NCI-H526 treated with DMSO at 0.1 percent for 48 hours (cell line): ENCODE data around the gene POGZ.
A peak's percentile ranks its signal among the peaks of the same experiment; 100 is the strongest.
"Not testable (repeated sequence)": the region's sequence is repeated elsewhere in the genome, so short reads cannot be mapped to it uniquely, and the experiment has no call there.

ENCODE experiments used
- DNase-seq: peaks from one replicate; lab custom pipeline; 2025; lab: John Stamatoyannopoulos, UW

POGZ gene

DNA sequence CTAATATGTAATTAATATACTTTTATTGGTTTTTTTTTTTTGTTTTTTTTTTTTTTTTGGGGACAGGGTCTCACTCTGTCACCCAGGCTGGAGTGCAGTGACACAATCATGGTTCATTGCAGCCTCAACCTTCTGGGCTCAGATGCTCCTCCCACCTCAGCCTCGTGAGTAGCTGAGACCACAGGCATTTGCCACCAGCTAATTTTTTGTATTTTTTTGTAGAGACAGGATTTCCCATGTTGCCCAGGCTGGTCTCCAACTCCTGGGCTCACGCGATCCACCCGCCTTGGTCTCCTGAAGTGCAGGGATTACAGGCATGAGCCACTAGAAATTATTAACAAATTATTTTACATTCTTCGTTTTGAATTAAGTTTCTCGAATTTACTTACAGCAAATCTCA, 16.8 kb upstream of the POGZ start:
- DNase-seq: no peak

DNA sequence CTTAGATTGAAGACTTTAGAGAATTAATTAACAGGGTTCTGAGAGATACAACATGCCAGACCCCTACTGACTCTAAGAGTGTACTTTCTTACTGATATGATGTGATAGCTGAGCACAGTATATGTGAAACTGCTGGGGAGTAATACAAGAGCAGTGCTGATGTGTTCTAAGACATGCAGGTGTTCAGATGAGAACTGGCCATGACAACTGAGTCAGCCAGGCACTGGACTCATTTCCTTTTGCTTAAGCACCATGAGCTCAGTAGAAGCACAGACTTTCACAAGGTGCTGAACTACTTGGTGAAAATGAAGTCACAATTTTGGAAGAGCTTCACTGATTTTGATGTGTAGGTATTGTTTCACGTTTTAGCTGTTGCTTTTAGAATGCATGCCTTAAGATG, 15.9 kb upstream of the POGZ start:
- DNase-seq: no peak

DNA sequence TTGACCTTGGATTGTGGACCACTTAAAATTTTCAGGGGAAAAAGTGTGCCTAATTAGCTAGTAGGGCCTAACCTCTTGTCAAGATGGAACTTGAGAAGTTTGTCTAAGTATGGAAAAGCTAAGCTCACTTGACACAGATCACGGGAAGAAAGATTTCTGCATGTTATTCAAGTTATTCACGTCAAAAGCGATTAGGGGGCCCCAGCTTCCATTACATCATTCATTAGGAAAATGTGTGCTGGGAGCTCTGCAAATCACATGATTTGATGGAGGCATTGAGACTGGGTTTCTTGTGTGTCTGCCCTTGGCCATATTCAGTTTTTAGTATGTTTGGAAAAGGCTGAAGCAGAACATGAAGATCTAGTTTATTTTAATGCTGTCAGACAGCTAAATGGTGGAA, 15.5 kb upstream of the POGZ start:
- no peak for DNase-seq

DNA sequence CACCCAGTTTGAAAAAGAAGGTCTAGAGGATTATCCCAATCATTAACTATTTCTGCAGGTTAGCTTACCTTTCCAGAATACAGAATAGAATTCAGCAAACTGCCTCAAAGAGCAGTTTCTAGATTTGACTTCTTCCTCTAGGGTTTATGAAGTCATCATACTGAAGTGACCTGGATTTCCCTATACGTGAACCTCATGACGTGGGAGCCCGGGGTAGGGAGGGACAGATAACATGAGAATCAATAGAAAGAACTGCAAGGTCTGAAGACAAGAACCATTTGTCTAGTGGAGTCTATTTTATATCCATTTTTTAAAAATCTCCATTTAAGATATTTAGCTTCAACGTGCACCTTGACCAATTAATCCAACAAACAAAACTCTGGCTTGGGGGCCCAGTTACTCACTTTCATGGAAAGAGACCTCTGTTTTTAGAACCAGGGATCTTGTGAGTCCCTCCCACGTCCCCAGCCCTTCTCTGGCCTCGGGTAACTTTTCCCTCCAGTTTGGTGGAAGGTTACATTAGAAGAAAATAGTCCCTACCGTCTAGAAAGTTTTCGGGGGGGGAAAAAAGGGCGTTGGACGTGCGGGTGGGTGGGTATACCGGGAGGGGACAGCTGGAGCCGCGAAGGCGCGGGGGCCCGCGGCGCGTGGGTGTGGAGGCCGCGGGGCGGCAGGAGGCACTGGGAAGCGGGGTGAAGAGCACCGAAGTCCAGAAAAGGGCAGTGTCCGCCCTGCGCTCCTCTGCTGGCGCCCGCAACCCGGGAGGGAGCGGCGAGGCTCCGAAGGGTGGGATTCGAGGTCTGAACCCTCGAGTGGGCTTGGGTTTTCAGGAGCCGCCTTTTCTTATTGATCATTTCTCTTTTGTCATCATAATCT, 13.8 kb upstream of the POGZ start:
- peak; percentile 69 for DNase-seq

DNA sequence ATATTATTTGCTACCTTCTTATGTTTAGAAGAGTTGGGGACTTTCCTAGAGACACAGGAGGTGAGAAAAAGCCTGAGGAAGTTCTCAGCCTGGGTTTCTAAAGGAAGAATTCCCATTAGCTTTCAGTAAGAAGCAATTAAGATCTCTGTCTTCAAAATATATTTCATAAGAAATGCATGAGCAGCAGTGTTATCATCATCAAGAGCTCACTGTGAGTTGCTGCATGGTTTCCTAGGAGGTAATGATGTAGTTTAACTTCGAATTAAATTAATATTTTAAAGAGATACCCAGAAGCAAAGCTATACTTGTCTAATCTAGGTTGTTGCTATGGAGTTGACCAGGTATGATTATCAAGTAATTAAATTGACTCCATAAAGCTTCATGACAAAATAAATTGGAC, 5.7 kb upstream of the POGZ start:
- DNase-seq: no peak

DNA sequence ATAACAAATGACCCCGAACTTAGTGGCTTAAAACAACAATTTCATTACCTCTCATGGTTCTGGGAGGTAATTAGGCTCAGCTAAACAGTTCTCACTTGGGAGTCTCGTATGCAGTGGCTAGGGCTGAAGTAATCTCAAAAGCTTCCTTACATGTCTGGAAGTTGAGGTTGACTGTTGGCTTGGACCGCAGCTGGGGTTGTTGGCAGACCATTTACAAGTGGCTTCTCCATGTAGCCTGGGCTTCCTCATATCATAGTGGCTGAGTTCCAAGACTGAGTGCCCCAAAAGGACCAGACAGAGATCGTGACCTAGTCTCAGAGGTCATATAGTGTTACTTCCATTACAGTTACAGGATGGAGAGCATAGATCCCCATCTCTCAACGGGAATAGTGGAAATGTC, 2.4 kb upstream of the POGZ start:
- DNase-seq: no peak

DNA sequence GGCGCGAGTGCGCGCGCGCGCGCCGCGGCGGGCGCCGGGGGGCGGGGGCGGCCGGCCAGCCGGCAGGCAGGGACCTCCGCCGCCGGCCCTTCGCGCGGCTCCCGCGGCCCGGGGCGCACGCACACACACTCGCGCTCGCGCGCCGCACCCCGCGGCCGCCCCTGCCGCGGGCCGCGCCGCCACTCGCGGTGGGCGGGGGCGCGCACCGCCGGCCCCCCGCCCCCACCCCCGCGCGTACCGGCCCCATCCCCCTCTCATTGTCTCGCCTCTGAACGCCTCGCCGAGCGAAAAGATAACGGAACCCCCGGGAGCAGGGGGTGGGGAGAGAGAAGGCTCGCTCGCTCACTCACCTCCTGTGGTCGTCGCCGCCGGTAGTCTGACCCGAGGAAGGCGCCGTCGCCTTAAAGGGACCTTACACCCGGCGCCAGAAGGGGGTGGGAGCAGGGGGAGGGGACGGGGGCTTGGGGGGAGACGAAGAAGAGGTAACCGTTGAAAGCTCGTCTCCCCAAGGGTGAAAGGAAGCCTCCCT, 428 bp downstream of the POGZ start:
- peak; percentile 76 for DNase-seq

DNA sequence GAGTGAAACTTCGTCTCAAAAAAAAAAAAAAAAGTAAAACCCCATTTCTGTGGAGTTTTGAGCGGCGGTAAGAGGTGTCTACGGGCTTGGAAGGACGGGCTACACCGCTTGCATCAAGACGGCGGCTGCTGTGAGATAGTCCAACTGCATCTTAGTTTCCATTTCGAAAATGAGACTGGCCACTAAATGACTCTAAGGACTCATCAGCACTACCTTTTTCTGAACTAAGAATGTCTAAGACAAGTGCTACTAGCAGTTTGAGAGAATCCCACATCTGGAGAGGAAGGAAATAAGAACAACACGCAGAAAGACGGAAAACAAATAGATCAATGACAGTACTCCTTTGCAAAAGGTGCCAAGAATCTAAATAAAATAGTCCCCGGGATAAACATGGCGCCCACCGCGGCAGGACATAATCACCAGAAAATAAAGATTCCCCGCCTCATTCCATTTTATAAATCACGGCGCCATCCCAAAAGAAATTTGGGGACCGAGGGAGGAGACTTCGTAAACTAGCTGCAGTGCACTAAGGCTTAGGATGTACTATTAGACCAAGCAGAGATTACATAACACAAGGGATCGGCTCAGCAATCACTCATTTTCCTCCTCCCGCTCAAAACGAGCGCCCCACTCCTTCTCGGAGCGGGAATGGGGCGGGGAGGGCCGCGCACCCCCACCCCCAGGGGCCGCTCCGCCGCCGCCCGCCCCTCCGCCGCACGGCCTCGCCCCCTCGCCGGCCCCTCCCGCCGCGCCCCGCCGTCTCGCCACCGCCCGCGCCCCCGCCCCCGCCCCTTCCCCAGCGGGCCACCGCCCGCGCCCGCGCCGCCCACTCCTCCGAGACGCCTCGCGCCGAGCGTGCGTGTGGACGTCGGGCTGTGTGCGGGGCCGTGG, 1.1 kb downstream of the POGZ start:
- DNase-seq: peak; percentile 81

DNA sequence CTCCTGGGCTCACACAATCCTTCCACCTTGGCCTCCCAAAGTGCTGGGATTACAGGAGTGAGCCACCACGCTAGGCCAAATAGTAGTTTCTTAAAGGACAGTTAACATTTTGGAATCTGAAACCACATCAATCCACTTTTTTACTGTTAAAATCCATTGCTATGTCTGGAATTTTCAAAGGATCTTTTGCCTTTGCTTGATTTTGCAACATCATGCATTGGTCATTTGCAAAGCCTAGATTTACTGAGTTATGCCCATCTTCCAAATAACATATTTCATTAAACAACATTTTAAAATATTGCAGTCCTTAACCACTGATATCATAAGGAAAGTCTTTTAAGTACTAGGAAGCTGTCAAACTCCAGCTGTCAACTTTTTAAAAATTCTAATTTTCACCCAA, 3.3 kb downstream of the POGZ start:
- no peak for DNase-seq

DNA sequence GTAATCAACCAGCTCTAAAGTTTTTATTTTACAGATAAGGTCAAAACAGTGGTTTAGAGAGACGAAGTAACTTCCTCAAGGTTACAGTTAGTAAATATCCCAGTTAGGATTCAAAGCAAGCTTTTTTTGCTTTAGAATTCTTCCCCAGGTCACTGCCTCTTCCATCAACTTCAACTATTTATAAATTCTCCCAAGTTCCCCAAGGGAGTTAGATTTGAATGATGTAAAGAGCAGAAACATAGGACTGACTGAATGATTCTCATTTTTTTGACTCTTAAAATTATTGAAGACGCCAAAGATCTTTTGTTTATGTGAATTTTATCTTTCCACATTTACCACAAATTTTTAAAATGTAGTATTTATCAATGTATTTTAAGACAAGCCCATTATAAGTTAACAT, 4.1 kb downstream of the POGZ start:
- DNase-seq: no peak

DNA sequence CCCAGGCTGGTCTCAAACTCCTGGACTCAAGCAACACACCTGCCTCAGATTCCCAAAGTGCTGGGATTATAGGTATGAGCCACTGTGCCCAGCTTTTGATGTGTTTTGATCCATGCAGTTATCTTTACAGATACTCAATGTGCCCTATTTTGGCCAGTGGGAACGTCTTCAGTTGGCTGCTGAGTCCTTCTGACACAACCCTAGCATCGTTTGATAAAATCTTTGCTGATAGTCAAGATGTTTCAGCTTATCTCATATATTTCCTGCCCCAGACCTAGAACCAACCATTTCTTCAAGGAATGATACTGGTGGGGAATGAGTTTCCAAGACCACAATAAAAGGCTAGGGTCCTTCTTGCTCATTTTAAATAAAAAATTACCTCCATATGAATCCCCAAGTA, 11.6 kb downstream of the POGZ start:
- DNase-seq: no peak

DNA sequence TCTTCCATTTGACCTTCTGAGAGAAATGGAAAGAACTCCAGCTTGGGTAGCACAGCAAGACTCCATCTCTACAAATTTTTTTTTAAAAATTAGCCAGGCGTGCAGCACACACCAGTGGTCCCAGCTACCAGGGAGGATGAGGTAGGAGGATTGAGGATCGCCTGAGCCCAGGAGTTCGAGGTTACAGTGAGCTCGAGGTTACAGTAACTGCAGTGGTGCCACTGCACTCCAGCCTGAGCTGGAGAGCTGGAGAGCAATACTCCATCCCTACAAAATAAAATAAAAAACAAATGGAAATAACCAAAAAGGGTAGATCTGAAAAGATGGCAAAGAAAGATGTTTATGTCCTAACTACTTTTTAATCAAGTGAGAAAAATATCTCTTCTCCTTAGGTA, 14.5 kb downstream of the POGZ start:
- no peak for DNase-seq

DNA sequence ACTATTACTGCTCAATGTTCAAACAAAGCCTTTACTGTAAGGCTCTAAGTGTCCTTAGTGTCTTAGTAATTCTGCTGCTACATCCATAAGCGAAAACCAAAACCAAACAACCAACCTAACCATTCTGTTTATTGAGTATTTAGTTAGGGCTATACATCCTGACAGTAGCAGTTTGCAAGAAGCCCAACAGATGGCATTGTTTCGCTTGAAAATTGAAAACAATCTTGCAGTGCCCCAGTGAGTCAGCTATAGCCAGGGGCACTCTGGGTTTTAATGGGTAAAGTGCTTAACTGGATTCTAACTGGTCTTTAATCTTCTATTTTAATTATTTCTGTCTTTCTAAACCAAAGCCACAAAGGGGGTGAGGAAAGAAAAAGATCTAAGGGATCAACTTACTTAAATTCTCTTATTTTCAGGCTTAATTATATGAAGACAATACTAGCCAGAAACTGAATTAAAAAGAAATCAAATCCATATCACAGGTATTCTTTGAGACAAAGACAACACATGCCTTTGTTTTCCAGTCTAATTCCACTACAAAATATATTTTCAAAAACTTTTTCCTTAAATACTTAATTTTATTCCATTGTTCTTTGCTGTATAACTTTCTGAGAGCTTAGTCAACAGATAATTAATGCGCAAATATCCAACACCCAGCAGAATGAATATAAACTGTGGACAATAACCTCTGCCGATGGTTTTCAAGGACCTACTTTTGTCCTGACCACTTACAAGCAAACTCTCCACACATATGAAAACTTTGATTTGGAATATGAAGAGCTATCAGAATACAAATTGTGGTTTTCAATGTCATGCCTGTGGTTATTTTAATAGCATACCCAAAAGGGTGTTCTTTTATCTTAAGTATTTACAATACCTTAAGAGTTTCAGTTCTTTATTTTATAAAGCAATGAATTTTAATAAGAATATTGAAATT, 15.2 kb downstream of the POGZ start:
- DNase-seq: peak; percentile 79

DNA sequence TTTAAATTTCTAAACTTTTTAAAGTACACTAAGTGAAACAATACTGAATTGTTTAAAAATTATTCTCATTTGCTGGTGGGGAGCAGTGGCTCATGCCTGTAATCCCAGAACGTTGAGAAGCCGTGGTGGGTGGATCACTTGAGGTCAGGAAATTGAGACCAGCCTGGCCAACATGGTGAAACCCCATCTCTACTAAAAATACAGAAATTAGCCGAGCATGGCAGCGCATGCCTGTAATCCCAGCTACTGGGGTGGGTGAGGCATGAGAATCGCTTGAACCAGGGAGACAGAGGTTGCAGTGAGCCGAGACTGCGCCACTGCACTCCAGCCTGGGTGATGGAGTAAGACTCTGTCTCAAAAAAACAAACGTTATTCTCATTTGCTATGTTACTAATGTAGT, 21.9 kb downstream of the POGZ start:
- not testable (repeated sequence) for DNase-seq

DNA sequence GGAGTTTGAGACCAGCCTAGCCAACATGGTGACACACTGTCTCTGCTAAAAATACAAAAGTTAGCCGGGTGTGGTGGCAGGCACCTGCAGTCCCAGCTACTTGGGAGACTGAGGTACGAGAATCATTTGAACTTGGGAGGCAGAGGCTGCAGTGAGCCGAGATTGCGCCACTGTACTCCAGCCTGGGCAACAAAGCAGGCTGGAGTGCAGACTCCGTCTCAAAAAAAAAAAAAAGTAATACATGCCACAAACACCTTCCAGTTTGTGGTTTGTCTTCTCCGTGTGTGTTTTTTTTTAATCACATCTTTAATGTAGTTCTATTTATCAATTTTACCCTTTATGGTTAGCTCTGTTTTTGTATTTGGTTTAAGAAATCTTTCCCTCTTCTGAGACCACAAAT, 22.3 kb downstream of the POGZ start:
- no peak for DNase-seq

DNA sequence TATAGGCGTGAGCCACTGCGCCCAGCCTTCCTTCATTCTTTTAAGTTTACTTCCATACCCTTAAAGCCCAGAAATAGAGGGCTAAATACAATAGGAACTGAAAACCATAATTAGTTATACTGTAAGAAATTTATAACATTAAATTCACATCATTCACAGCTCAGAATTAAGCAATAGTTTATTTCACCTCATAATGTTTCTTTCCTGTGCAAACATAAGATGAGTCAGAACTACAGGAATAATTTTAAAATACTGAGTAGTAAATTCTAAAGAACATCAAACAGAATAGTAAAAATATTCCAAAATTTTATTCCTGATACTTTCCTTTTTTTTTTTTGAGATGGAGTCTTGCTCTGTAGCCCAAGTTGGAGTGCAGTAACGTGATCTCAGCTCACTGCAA, 24.1 kb downstream of the POGZ start:
- DNase-seq: no peak

DNA sequence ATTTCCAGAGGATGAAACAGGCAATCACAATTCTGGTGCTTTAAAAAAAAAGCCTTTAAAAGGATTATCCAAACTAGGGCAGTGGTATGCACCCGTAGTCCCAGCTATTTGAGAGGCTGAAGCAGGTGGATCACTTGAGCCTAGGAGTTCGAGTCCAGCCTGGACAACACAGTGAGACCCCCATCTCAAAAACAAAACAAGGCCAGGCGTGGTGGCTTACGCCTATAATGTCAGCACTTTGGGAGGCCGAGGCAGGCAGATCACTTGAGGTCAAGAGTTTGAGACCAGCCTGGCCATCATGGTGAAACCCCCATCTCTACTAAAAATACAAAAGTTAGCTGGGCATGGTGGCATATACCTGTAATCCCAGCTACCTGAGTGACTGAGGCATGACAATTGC, 25.5 kb downstream of the POGZ start:
- not testable (repeated sequence) for DNase-seq

DNA sequence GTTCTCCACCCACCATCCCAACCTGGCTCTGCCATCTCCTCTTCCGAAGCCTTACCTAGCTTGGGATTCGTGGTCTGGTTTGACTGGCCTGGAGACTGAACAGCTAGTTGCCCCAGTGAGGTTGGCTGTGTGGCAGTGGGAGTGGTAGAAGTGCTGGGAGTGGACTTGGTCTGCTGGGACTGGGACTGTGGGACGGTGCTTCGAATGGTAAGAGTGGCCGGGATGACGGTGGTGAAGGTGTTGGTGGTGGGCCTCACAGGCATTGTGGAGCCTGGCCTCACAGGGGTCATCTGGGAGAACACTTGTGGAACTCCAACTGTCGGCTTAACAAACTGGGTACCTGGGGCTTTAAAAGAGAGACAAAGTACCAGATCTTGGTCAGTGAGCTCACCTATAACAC, 31.2 kb downstream of the POGZ start:
- DNase-seq: no peak

DNA sequence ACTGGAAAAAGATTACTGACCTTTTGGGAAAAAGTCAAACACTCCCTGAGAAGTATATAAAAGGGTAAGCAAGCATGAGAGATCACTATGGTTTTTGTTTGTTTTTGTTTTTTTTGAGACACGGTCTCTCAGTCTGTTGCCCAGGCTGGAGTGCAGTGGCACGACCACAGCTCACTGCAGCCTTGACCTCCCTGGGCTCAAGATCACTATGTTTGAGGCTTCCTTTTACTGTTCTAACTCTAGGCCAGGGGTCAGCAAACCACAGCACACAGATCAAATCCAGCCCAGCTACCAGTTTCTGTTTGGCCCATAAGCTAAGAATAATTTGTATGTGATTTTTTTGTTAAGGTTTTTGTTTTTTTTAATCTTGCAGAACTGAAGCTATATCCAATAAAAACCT, 34.2 kb downstream of the POGZ start:
- no peak for DNase-seq

DNA sequence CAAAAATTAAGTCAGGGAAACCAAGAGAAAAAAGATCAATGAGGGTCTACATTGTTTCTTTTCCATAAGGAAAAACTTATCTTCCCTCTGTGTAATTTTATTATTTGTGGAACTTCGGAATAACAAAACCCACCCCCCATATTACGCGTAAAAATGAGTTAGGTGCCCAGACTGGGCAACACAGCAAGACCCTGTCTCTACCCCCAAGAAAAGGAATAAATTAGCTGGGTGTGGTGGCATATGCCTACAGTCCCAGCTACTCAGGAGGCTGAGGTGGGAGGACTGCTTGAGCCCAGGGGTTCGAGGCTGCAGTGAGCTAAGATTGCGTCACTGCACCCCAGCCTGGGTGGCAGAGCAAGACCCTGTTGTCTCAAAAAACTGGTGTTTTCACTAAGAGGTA, 39.5 kb downstream of the POGZ start:
- DNase-seq: no peak

DNA sequence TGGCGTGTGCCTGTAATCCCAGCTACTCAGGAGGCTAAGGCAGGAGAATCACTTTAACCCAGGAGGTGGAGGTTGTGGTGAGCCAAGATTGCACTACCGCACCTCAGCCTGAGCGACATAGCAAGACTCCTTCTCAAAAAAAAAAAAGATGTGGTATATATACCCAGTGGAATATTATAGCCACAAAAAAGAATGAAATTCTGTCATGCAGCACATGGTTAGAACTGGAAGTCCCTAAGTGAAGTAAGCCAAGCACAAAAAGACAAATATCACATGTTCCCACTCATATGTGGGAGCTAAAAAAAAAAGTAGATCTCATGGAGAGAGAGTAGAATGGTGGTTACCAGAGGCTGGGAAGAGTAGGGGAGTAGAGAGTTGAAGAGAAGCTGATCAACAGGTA, 41.2 kb downstream of the POGZ start:
- no peak for DNase-seq

DNA sequence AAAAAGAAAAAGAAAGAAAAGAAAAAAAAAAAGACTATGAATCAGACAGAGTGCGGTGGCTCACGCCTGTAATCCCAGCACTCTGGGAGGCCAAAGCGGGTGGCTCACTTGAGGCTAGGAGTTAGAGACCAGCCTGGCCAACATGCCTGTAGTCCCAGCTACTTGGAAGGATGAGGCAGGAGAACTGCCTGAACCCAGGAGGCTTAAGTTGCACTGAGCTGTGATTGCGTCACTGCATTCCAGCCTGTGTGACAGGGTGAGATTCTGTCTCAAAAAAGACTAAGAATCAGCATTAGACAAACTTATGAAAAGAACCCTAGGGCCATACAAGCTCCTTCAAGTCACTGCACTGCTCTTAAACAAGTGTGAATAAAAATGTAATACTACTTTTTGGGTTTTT, 43.1 kb downstream of the POGZ start:
- no peak for DNase-seq
